CD4-positive, alpha-beta T cell (primary cell): Measurements from ENCODE around the gene MTERF4. TPM values are rescaled to one million over a fixed set of nuclear protein-coding genes. Genes with fewer than 3 reads are reported as not detected.
A peak's percentile ranks its signal among the peaks of the same experiment; 100 is the strongest.

Source experiments
- ATAC-seq: fragments of 200-7000 bp; cut with Tn5 transposase; one replicate; pipeline ENCODE4 v1.10.0; 2022; ENCODE audit warnings: mild to moderate bottlenecking; ENCODE audit not compliant: poor library complexity
- CTCF ChIA-PET: fragments of 350-600 bp; sonication (Branson Sonifier 250); formaldehyde crosslinking; loops from one replicate; lab custom pipeline; 2021; ENCODE audit warnings: antibody characterized with exemption, inconsistent platforms; lab: Charles Lee
- POLR2A ChIA-PET: fragments of 350-600 bp; sonication (Branson Sonifier 250); formaldehyde crosslinking; loops from one replicate; lab custom pipeline; 2021; ENCODE audit warnings: antibody characterized with exemption, inconsistent platforms; lab: Charles Lee
- DNase-seq, 14 experiments: peaks; one replicate each; pipeline ENCODE4 v3.0.0-alpha.2; 2013 to 2020; ENCODE audit warnings: mixed read lengths in 2 of 14
- H3K27ac ChIP-seq, 2 donors: one replicate each; pipeline versions ENCODE4 v1.5.1 to v1.7.0; 2013; ENCODE audit warnings: low read length in 2 of 2, low read depth in 1 of 2, mild to moderate bottlenecking in 1 of 2
- H3K27me3 ChIP-seq, 2 experiments: 1 replicate in 1 of 2; 2 replicates in 1 of 2; pipeline versions ENCODE4 v1.6.1 to v1.7.0; 2013; ENCODE audit warnings: low read length in 2 of 2, control low read depth in 1 of 2, mild to moderate bottlenecking in 1 of 2, moderate library complexity in 1 of 2; ENCODE audit not compliant: insufficient read depth in 2 of 2, control insufficient read depth in 1 of 2
- H3K36me3 ChIP-seq: one replicate; pipeline ENCODE4 v1.6.1; 2013; ENCODE audit warnings: low read length, control low read depth; ENCODE audit not compliant: insufficient read depth
- H3K4me1 ChIP-seq: one replicate; pipeline ENCODE4 v1.6.1; 2013; ENCODE audit warnings: low read length, control low read depth; ENCODE audit not compliant: insufficient read depth
- H3K4me3 ChIP-seq: one replicate; pipeline ENCODE4 v1.5.1; 2013; ENCODE audit warnings: mild to moderate bottlenecking, low read length, moderate library complexity
- H3K9me3 ChIP-seq, 2 experiments: 1 replicate in 1 of 2; 2 replicates in 1 of 2; pipeline versions ENCODE4 v1.6.1 to v1.7.0; 2013; ENCODE audit warnings: low read length in 2 of 2, mild to moderate bottlenecking in 2 of 2, control low read depth in 1 of 2, moderate library complexity in 1 of 2; ENCODE audit not compliant: control insufficient read depth in 1 of 2, insufficient read depth in 1 of 2
- H3K27ac Mint-ChIP-seq: one replicate; pipeline ENCODE4 v1.8.0; 2020; ENCODE audit warnings: mixed read lengths
- H3K27me3 Mint-ChIP-seq: one replicate; pipeline ENCODE4 v1.8.0; 2021; ENCODE audit warnings: mixed read lengths
- H3K36me3 Mint-ChIP-seq: one replicate; pipeline ENCODE4 v1.8.0; 2021; ENCODE audit warnings: low read depth, mixed read lengths
- H3K4me1 Mint-ChIP-seq: one replicate; pipeline ENCODE4 v1.8.0; 2021; ENCODE audit warnings: low read depth, mixed read lengths
- H3K4me3 Mint-ChIP-seq: one replicate; pipeline ENCODE4 v1.8.0; 2020; ENCODE audit warnings: mild to moderate bottlenecking, mixed read lengths
- H3K9me3 Mint-ChIP-seq: one replicate; pipeline ENCODE4 v1.8.0; 2020; ENCODE audit warnings: mixed read lengths
- intact Hi-C, 2 experiments: fragments of 100-400 bp; cut with DNase I in 1 of 2; cut with micrococcal nuclease in 1 of 2; formaldehyde crosslinking; loops; one replicate each; pipeline versions ENCODE4 v1.15.1 to v1.9.0; 2023 to 2025; cut with DNase I, micrococcal nuclease
- total RNA-seq, 174 experiments: library from RNA in 2 of 174; stranded (reverse) in 2 of 174; gene quantifications; one replicate each; pipeline ENCODE4 v1.2.3 and lab custom pipeline; 2021 to 2026
- TF ChIP-seq, protein P1 (sequence below): fragments of 200-600 bp; IDR thresholded peaks from one replicate; pipeline ENCODE4 v1.8.0; 2022; ENCODE audit warnings: antibody characterized with exemption, mild to moderate bottlenecking

MTERF4 gene
- total RNA-seq, 2 experiments from 2014 or later, result 84.0 to 87.5 TPM

DNA sequence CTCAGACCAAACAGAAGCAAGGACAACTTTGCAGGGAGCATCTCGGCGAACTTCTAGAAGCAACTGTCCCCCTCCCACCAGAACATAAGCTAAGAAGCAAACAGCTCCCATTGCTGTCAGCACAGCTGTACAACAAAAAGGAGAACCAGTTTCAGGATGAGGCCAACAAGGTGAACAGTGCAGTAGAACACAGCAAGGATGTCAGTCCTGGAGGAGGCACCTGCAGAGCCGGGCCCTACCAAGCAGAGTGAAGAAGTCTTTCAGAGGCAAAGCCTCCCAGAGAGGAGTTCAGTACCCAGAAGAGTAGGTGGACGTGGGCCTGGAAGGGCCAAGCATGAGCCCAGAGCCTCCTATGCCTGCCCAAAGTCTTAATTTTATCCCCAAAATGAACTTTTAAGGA lies 46.2 kb upstream of the MTERF4 start:
- Mint-ChIP-seq H3K4me3 (peak overlapping the region; percentile 97), H3K27me3 (no peaks in the 10 kb centered on the region), H3K4me1 (peaks cover 39% of the 10 kb centered on the region), H3K9me3 (no peaks in the 10 kb centered on the region), H3K36me3 (peaks cover 33% of the 10 kb centered on the region), H3K27ac (peak overlapping the region; percentile 87)
- Histone ChIP-seq H3K9me3 (no peaks in the 10 kb centered on the region), H3K4me3 (peak overlapping the region; percentile 93), H3K27me3 (no peaks in the 10 kb centered on the region), H3K4me1 (peaks cover 36% of the 10 kb centered on the region), H3K36me3 (peaks cover 4% of the 10 kb centered on the region), H3K27ac (no peak overlapping the region)
- ATAC-seq (no peak), DNase-seq (no peak)
- CTCF ChIA-PET, result interaction anchor here (6.9 kb wide), 1 partner anchor 70 kb away, joined by 66 read pairs; no protein-coding TSS in a partner anchor
- intact Hi-C loops, result loop anchor here in 1 of 2 experiments (2.0 to 5.0 kb wide), 2 partner anchors 45 to 561 kb away; partner anchors contain the start of genes CAPN10 and MTERF4
- TF ChIP-seq, protein P1, sequence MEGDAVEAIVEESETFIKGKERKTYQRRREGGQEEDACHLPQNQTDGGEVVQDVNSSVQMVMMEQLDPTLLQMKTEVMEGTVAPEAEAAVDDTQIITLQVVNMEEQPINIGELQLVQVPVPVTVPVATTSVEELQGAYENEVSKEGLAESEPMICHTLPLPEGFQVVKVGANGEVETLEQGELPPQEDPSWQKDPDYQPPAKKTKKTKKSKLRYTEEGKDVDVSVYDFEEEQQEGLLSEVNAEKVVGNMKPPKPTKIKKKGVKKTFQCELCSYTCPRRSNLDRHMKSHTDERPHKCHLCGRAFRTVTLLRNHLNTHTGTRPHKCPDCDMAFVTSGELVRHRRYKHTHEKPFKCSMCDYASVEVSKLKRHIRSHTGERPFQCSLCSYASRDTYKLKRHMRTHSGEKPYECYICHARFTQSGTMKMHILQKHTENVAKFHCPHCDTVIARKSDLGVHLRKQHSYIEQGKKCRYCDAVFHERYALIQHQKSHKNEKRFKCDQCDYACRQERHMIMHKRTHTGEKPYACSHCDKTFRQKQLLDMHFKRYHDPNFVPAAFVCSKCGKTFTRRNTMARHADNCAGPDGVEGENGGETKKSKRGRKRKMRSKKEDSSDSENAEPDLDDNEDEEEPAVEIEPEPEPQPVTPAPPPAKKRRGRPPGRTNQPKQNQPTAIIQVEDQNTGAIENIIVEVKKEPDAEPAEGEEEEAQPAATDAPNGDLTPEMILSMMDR, result no peak
- POLR2A ChIA-PET, result interaction anchor here (3.2 to 4.9 kb wide), 5 partner anchors 38 to 168 kb away, joined by 23 to 73 read pairs (median 40); partner anchors contain the start of genes HDLBP, MTERF4 and SEPTIN2

DNA sequence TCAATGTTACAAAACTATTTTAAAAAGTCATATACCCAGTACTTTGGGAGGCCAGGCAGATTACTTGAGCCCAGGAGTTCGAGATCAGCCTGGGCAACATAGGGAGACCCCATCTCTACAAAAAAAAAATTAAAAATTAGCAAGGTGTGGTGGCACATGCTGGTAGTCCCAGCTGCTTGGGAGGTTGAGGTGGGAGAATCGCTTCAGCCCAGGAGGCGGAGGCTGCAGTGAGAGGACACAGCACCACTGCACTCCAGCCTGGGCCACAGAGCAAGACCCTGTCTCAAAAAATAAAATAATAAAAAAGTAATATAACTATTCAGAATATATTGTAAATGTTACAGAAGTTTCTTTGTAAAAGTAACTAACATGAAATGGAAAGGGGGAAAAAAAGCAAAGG lies 45.2 kb upstream of the MTERF4 start:
- H3K27me3 Mint-ChIP-seq, result no peaks in the 10 kb centered on the region
- Histone ChIP-seq H3K27ac (no peak overlapping the region), H3K4me3 (no peak overlapping the region), H3K4me1 (peaks cover 36% of the 10 kb centered on the region), H3K9me3 (no peaks in the 10 kb centered on the region), H3K27me3 (no peaks in the 10 kb centered on the region), H3K36me3 (peaks cover 6% of the 10 kb centered on the region)
- H3K9me3 Mint-ChIP-seq, result no peaks in the 10 kb centered on the region
- peak overlapping the region; percentile 97 for H3K4me3 Mint-ChIP-seq
- peaks cover 30% of the 10 kb centered on the region for H3K36me3 Mint-ChIP-seq
- DNase-seq, result no peak
- H3K27ac Mint-ChIP-seq, result no peak overlapping the region
- no peak for ATAC-seq
- H3K4me1 Mint-ChIP-seq, result peaks cover 36% of the 10 kb centered on the region
- ChIA-PET POLR2A (no interaction called here), CTCF (interaction anchor here (6.9 kb wide), 1 partner anchor 70 kb away, joined by 66 read pairs; no protein-coding TSS in a partner anchor)
- TF ChIP-seq, protein P1, result no peak
- intact Hi-C loops, result loop anchor here in 1 of 2 experiments (5.0 kb wide), 1 partner anchor 560 kb away; the partner anchor contains the start of gene CAPN10

DNA sequence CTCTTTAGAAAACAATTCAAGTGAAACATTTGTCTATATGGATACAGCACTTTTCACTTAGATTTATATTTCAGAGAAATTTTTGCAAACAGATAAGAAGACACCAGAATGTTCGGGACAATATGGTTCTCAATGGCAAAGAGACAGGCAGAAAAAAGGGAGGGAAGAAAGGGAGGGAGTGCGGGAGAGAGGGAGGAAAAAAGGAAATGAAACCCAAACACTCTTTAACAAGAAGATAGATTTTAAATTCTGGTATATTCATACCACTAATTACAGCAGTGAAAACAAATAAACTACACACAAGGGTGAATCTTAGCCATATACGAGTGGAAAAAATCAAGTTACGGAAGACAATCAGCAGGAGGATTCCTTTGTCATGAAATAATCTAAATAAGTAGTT lies 44.2 kb upstream of the MTERF4 start:
- no peaks in the 10 kb centered on the region for H3K9me3 ChIP-seq
- DNase-seq (no peak), ATAC-seq (no peak)
- no peaks in the 10 kb centered on the region for H3K9me3 Mint-ChIP-seq
- no peak overlapping the region for H3K27ac Mint-ChIP-seq
- peaks cover 9% of the 10 kb centered on the region for H3K36me3 ChIP-seq
- TF ChIP-seq, protein P1, result no peak
- H3K4me3 Mint-ChIP-seq, result peak overlapping the region; percentile 21
- no peak overlapping the region for H3K27ac ChIP-seq
- POLR2A ChIA-PET, result interaction anchor here (0.6 to 0.7 kb wide), 2 partner anchors 8 to 129 kb away, joined by 3 to 4 read pairs; no protein-coding TSS in a partner anchor
- no peaks in the 10 kb centered on the region for H3K27me3 Mint-ChIP-seq
- peaks cover 25% of the 10 kb centered on the region for H3K4me1 Mint-ChIP-seq
- H3K4me3 ChIP-seq, result no peak overlapping the region
- intact Hi-C loops, result loop anchor here in 1 of 2 experiments (5.0 kb wide), 1 partner anchor 559 kb away; the partner anchor contains the start of gene CAPN10
- peaks cover 29% of the 10 kb centered on the region for H3K4me1 ChIP-seq
- peaks cover 30% of the 10 kb centered on the region for H3K36me3 Mint-ChIP-seq
- CTCF ChIA-PET, result interaction anchor here (6.9 kb wide), 1 partner anchor 68 kb away, joined by 66 read pairs; no protein-coding TSS in a partner anchor
- H3K27me3 ChIP-seq, result no peaks in the 10 kb centered on the region
